ENCODE results near the gene STAT6.

Gene STAT6

DNA sequence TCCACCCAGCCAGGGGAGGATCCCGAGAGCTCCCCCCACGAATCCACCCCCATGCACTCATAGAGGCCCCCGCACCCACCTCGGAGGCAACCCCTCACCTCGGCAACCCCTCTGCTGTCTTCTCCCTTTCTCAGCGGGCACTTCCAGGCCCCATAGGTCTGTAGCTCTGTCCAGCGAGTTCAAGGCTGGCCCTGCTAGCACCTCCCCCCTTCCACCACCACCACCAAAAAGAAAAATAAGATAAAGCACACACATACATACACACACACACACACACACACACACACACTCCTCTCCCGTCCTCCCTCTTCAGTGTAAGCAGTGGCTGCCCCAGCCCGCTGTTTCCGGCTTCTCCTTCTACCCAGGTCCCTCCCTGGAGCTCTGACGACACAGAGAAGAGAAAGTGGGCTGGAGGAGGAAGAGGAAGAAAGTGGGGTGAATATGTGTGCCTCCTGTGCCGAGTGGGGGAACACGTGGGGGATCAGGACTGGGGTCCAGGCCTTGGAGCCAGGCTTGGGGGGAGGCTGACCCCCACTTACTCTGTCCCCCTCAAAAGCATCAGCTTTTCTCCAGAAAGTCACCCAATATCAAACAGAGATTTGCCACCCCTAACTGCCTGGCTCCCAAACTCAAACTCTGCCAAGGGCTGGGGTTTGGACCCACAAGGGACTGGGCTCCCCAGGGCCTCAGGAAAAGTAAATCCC lies at the start of gene STAT6:
Gene STAT6 (minus strand): TSS at position 332 of the 704 bp plus-strand sequence. CDS start 3,084 bp downstream, outside the sequence.
- DNase-seq = peak; percentile 47

DNA sequence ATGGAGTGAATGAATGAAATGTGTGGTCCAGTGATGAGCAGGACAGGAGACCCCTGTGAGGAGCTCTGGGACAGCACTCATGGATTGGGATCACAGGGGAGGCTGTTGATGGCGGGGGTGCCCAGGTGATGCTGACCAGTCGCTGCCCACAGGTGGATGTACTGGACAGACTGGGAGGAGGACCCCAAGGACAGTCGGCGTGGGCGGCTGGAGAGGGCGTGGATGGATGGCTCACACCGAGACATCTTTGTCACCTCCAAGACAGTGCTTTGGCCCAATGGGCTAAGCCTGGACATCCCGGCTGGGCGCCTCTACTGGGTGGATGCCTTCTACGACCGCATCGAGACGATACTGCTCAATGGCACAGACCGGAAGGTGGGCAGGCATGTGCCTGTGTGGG lies 49.6 kb upstream of the STAT6 start:
- DNase-seq = no peak

- no peak for DNase-seq
These were observed 48.9 kb upstream of the STAT6 start for GRCh38 chr12:57160040-57160439.

DNA sequence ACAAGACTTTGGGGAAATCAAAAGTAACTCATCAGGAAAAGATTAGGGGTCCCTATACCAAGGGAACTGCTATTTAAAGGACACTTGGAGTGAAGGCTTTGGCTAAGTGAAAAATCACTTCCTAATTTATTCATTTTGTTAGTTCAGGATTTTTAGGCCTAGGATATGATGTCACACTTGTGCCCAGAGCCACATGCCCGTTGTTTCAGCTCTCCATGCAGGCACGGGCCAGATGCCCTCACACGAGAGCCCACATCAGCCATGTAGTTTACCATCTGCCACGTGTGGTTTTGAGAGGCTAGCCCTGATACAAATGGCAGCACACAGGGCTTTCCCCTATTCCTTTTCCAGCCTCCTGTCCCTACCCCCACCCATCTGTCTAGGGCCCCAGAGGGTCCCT lies 48.1 kb upstream of the STAT6 start:
- no peak for DNase-seq

DNA sequence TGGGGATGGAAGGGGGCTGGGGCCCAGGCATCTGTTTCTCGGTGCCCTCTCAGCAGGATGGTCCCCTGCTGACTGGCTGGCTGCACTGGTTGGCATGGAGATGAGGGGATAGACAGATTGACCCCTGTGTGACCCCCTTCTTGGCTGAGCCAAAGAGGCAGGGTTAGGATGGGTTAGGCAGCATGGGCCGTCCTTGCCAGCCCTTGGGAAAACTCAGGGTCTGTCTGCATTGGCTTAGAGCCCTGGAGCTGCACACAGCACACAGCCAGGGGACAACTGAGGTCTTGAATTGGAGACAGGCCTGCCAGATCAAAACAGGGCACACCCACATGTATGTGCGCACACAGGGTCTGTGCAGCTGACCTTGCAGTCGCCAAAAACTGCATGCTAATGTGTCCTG lies 47.5 kb upstream of the STAT6 start:
- no peak for DNase-seq

- DNase-seq = no peak
These were observed 47.0 kb upstream of the STAT6 start for GRCh38 chr12:57158186-57158585.

DNA sequence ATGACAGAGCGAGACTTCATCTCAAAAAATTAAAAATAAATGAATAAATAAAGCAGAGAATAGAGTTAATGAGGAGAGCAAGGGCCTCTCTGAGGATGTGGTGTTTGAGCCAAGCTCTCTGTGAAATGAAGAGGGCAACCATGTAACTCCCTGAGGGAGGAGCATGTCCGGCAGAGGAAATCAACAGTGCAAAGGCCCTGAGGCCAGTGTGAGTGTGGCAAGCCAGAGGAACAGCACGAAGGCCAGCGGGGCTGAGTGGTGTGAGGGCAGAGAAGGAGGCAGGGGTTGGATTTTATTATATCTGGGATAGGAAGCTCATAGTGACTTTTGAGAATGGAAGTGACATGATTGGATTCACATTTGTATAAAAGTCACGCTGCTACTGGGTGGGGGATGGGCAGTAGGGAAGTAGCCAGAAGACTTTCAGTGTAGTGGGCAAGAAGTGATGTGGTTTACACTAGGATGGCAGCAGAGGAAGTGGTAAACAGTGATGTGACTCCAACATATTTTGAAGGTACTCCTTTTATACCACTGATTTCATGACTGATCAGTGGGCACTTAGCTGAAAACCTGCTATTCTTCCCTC lies 46.5 kb upstream of the STAT6 start:
- no peak for DNase-seq

DNA sequence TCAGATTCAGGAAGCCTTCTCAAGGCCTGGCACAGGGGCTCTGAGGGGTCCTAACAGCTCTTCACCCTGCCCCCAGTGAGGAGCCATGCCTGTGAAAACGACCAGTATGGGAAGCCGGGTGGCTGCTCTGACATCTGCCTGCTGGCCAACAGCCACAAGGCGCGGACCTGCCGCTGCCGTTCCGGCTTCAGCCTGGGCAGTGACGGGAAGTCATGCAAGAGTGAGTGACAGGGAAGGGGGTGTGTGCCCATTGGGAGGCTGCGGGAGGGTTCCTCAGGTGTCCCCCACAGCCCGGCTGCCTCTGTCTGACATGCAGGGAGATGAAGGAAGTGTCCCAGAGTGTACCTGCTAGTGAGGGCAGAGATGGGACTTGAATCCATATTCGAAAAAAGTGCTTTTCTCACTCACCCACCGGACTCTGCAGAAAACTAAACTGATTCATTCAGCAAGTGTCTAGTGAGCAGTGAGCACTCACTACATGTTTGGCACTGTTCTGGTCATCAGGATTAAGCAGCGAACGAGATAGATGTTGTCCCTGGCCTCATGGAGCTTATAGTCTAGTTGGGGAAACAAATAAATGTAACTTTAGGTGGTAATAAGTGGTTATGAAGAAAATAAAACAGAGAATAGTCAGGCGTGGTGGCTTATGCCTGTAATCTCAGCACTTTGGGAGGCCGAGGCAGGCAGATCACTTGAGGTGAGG lies 45.7 kb upstream of the STAT6 start:
- no peak for DNase-seq

GRCh38 chr12:57154804-57155434 lies 43.8 kb upstream of the STAT6 start:
- DNase-seq = no peak

DNA sequence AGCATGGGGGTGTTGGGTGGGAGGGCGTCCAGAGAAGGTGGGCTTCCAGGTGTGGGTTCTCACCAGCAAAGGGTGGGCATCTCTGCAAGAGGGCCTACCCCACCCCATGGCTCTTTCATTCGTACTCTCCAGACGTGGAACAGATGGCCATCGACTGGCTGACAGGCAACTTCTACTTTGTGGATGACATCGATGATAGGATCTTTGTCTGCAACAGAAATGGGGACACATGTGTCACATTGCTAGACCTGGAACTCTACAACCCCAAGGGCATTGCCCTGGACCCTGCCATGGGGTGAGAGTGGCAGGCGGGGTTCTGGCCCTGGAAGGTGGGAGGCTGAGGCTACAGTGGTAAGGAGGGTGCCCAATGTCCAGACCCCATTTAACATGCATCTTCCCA lies 42.9 kb upstream of the STAT6 start:
- no peak for DNase-seq

GRCh38 chr12:57153415-57153997 lies 42.3 kb upstream of the STAT6 start:
- DNase-seq = no peak

GRCh38 chr12:57152639-57153038 lies 41.5 kb upstream of the STAT6 start:
- peak; percentile 28 for DNase-seq

DNA sequence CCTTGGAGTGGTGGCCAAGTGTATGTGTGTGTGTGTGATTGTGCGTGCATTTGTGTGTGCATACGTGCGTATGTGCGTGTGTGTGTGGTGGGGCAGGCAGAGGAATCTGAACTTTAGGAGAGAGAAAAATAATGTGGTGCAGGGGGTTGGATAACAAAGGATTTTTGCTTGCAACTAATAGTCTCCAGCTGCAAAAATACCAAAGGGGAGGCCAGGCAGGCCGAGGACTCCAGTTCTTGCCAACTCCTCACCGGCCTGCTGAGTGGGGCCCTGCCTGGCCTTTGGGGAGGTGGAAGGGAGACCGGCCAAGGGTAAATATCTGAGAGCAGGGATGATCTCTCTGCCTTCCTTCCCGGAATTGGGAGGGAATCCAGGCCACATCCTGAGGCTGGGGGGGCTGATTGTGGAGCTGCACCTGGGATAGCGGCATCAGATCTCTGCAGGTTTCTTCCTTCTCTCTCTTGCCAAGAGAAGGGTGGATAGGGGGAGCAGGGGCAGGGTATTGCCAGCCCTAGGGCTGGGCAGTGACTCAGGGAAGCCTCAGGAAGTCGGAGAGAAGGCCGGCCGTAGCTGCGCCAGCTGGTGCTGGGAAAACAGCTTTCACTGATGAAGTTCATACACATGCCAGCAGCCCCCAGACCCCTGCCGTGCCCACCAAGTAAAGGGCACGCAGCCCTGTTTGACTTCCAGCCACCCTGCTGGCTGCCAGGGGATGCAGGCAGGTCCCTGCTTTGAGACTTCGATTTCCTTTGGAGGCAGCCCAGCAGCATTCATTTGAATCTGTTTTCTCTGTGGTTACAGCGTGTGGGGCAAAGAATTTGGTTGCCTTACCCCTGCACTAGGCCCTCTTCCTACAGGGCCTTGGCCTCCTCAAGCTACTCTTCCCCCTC lies 40.8 kb upstream of the STAT6 start:
- DNase-seq = no peak

GRCh38 chr12:57150400-57151000 lies 39.3 kb upstream of the STAT6 start:
- no peak for DNase-seq

DNA sequence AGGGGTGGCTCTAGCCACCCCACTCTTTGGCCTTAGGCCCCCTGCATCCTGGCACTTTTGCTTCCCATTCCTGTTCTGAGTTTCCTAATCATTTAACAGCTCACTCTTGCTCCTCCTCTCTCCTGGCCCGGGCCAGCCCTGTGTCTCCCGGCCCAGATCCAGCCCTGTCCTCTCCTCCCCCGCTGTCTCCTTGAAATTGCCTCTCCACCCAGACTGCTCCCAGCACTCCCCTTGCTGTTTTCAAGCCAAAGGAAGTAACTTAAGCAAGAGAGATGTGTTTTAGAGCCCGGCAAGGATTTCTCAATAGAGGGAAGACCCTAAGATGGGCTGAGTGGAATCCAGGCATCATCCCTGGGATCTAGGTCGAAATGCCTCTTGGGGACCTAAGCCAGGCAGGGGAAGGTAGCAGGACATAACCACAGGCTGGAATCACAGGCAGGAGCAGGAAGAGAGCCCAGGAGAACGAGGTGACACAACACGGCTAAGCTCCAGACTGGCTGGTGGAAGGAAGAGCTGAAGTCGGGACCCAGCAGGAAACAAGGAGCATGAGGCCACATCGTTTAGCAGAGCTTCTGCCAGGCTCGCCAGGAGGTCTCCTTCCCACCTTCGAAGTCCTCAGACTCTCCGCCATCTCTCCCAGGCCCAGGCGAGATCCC lies 38.2 kb upstream of the STAT6 start:
- peak; percentile 14 for DNase-seq

GRCh38 chr12:57148469-57149244 lies 37.5 kb upstream of the STAT6 start:
- peak; percentile 40 for DNase-seq

- DNase-seq = peak; percentile 17
These were observed 36.1 kb upstream of the STAT6 start, which contains the start of gene LRP1-AS for GRCh38 chr12:57146961-57147944. LRP1-AS (minus strand) TSS chr12:57147619.

- no peak for DNase-seq
These were observed 34.9 kb upstream of the STAT6 start for GRCh38 chr12:57146092-57146491.

DNA sequence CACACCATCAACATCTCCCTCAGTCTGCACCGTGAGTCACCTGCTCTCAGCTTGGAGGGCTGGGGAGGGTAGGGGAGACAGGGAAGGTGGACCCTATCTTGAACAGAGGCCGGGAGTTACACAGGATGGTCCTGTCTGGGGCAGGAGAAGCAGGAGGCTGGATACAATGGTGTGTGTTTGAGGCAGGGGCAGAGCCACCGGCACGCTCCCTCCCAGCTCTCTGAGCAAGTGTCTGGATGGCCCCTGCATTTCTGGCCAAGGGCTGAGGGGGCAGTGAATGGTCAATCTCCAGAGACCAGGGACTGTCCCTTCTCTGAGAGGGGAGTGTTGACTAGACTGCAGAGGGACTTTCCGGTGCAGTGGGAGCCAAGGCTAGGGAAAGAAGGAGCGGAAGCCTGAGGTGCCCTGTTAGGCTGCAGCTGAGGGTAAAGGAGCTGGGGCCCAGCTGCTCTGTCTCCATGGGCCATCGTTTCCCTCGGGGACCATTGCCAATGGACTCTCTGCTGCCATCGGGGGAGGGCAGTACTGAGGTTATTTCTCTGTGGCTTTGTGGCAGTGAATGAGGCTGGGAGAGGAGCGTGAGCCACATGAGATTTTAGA lies 34.4 kb upstream of the STAT6 start:
- peak; percentile 55 for DNase-seq

Data from midbrain (tissue), 1 donor.